MM.1S (cell line): ENCODE measurements around the gene RPS6KC1.

Source experiments
- EZH2 ChIP-seq: fragments of 300-600 bp; sonication (generic); optimal IDR thresholded peaks from 2 replicates; pipeline ENCODE3; 2017; ENCODE audit warnings: low read depth, mild to moderate bottlenecking, antibody characterized with exemption, low read length, mixed read lengths
- EZH2phosphoT487 ChIP-seq: fragments of 300-600 bp; sonication (generic); IDR thresholded peaks from 2 replicates; pipeline ENCODE4 v1.6.1; 2018; ENCODE audit warnings: antibody characterized with exemption, low read length
- TF ChIP-seq, protein P1 (sequence below): fragments of 300-600 bp; sonication (generic); IDR thresholded peaks from 2 replicates; pipeline ENCODE4 v1.5.1; 2016; ENCODE audit warnings: antibody characterized with exemption, low read length, mixed read lengths

DNA sequence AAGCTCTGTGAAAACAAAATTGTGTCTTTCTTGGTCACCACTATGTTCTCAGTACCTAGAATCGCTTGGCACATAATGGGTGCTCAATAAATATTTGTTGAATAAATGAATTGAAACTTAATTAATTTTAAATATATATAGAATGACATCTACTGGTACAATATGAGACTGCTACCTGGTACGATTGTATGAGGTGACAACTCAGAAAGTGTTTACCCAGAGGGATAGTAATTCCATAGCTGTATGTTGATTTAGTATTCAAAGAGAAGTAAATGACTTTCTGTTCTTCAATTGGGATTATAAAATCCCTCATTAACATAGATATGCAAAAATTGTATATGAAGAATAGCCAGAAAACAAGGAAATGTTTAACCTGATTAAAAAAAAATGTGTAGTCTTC, 128.7 kb downstream of the RPS6KC1 start:
- TF ChIP-seq, protein P1, sequence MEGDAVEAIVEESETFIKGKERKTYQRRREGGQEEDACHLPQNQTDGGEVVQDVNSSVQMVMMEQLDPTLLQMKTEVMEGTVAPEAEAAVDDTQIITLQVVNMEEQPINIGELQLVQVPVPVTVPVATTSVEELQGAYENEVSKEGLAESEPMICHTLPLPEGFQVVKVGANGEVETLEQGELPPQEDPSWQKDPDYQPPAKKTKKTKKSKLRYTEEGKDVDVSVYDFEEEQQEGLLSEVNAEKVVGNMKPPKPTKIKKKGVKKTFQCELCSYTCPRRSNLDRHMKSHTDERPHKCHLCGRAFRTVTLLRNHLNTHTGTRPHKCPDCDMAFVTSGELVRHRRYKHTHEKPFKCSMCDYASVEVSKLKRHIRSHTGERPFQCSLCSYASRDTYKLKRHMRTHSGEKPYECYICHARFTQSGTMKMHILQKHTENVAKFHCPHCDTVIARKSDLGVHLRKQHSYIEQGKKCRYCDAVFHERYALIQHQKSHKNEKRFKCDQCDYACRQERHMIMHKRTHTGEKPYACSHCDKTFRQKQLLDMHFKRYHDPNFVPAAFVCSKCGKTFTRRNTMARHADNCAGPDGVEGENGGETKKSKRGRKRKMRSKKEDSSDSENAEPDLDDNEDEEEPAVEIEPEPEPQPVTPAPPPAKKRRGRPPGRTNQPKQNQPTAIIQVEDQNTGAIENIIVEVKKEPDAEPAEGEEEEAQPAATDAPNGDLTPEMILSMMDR, result no peak
- TF ChIP-seq EZH2 (no peak), EZH2phosphoT487 (no peak)
